Hematopoietic multipotent progenitor cell treated with erythropoietin and hydrocortisone succinate and interleukin-3 and kit ligand, for 15 days (in vitro differentiated cells): ENCODE data around the gene RPL36.
"Not testable (repeated sequence)": the region's sequence is repeated elsewhere in the genome, so short reads cannot be mapped to it uniquely, and the experiment has no call there.

Experiments used
- DNase-seq: peaks from one replicate; pipeline ENCODE4 v3.0.0-alpha.2; 2015; ENCODE audit warnings: low spot score

The RPL36 gene

GRCh38 chr19:5674714-5675113, 15.4 kb upstream of the RPL36 start:
- DNase-seq: no peak

DNA sequence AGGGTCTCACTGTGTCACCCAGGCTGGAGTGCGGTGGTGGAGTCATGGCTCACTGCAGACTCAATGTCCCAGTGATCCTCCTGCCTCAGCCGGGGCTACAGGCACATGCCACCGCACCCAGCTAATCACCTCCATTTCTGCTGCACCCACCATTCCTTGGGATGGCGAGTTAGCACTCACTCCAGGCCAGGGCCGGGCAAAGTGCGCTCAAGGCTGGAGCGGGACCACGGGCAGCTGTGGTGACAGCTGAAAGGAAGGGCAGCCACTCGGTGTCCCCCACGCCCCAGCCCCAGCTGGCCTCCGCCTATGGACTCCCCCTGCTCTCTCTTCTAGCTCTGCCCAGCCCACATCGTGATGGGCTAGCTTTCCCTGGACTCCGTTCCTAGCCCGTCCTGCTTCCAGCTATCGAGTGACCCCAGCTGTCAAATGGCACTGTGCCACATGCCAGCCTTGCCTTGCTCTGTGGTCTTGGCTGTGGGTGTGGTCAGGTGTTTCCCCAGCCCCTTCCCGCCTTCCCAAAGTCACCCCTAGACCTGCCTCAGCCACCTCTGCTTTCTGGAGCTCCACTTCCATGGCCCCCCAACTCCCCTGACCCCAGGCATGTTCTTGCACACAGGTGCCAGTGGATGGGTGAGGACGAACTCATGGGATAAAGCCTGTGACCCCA, 13.9 kb upstream of the RPL36 start:
- no peak for DNase-seq

- no peak for DNase-seq
Observed at GRCh38 chr19:5676772-5677105, 13.4 kb upstream of the RPL36 start.

DNA sequence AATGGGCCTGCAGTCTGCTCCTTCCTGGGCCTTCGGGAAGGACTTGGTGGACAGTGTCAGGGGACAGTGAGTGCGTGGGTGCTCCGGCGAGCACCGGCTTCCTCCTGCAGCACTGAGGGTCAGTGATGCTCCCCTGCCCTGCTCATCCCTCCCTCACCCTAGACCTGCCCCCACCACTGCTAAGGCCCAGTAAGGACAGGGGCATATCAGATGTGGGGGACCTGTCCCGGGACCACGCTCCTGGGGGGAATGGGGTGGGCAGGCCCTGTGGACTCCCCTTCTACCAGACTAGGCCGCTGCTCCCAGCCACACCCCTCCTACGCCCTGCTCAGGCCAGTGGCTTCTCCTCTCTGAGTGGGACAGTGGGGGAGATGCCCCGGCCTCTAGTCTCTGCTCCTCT, 13.0 kb upstream of the RPL36 start:
- no peak for DNase-seq

- DNase-seq: no peak
Observed at GRCh38 chr19:5677580-5677979, 12.5 kb upstream of the RPL36 start.

- no peak for DNase-seq
Observed at GRCh38 chr19:5678071-5678718, 11.9 kb upstream of the RPL36 start.

- no peak for DNase-seq
Observed at GRCh38 chr19:5679289-5680083, 10.6 kb upstream of the RPL36 start.

DNA sequence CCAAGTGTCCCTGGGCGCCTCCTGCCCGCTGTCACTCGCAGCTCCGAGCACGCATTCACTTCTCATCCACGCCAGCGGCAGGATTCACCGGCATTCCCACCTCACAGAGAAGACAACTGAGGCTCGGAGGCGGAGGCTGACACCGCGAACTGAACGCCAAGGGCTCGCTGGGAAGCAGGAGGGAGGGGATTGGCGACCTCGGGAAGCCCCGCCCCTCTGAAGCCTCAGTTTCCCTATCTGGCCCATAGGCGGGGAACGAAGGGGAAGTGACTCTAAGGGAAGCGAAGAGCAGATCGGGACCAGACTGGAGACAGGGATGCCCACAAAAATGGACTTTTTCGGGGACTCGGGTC, 10.0 kb upstream of the RPL36 start:
- DNase-seq: peak; percentile 10

- peak; percentile 99 for DNase-seq
Observed at GRCh38 chr19:5680437-5681368, 9.4 kb upstream of the RPL36 start, which contains the start of the genes HSD11B1L and MICOS13. TSS of gene HSD11B1L (plus strand) at chr19:5681027. CDS start at chr19:5684833, 3,806 bp downstream. TSS of gene MICOS13 (minus strand) at chr19:5680516. CDS start at chr19:5680486, 30 bp downstream.

GRCh38 chr19:5681391-5682106, 8.5 kb upstream of the RPL36 start:
- no peak for DNase-seq

- no peak for DNase-seq
Observed at GRCh38 chr19:5682107-5682482, 8.0 kb upstream of the RPL36 start.

- DNase-seq: no peak
Observed at GRCh38 chr19:5683177-5683886, 6.8 kb upstream of the RPL36 start.

GRCh38 chr19:5684694-5685430, 5.2 kb upstream of the RPL36 start:
- no peak for DNase-seq

- DNase-seq: no peak
Observed at GRCh38 chr19:5686326-5686646, 3.8 kb upstream of the RPL36 start.

DNA sequence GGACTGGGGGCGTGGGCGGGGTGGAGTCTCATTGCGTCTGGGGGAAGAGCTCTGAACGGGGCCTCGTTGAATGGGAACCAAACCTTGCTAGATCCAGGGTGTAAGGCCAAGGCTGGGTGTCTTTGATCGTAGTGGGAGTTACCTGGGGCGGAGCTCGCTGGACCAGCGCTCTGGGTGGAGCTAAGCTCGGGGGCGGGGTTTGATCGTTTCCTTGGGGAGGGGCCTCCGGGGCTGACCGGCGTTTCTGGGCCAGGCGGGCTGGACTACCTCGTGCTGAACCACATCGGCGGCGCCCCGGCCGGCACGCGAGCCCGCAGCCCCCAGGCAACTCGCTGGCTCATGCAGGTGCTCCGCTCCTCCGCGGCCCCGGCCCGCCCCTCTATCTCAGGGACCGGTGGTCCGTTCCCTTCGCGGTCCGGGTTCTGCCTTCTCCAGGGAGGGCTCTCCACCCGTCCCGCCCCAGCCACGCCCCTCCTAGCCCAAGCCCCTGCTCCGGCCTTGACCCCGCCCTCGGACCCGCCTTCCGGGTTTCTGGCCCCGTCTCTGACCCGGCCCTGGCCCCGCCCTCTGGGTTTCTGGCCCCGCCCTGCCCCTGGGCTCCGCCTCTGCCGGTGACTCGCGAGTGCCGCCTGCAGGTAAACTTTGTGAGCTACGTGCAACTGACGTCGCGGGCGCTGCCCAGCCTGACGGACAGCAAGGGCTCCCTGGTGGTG, 3.3 kb upstream of the RPL36 start:
- DNase-seq: peak; percentile 95

GRCh38 chr19:5687360-5688198, 2.5 kb upstream of the RPL36 start:
- no peak for DNase-seq

DNA sequence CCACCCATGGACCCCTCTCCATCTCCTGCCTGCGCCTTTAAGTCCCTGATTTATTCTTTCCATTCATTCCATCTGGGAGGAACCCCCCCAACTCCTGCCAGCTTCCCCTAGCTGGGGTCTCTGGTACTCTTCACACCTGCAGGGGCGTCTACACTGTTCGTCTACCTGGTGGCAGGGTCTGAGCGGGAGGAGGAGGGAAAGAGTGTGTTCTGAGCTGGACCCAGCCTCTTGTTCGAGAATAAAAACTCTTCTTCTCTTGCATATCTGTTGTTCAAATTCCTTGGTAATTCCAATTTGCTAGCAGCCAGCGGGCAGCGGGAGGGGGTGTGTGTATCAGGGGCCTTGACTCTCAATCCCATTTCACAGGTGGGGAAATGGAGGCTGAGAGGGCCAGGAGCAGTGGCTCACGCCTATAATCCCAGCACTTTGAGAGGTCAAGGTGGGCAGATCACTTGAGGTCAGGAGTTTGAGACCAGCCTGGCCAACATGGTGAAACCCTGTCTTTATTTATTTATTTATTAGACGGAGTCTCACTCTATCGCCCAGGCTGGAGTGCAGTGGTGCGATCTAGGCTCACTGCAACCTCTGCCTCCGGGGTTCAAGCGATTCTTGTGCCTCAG, 1.7 kb upstream of the RPL36 start:
- not testable (repeated sequence) for DNase-seq
